22Rv1 (cell line): ENCODE results near the gene NBAS.

Source experiments
- ZFX ChIP-seq: fragments of 450-650 bp; IDR thresholded peaks from 2 replicates; pipeline ENCODE4 v1.6.1; 2017; ENCODE audit warnings: antibody characterized with exemption, borderline replicate concordance
- TF ChIP-seq, protein P1 (sequence below): fragments of 450-650 bp; IDR thresholded peaks from 2 replicates; pipeline ENCODE4 v1.5.1; 2017; ENCODE audit warnings: mild to moderate bottlenecking

DNA sequence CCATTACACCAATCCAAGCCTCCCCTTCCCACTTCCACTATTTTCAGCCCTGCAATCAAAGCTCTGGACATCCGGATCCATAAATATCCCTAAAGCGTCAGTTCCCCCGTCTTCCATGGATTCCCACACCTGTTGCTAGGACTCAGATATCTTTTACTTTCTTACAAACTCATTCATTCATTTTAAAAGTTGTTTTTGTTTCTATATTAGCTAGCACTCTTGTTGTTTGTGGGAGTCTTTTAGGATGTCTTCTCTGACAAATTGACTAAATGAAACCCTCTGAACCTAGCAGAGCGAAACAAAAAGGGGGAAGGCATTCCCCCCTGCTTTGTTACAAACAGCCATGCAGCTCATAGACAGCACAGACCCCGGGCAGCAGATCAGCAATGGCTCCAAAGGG is 9.0 kb upstream of the NBAS start:
- TF ChIP-seq, protein P1, sequence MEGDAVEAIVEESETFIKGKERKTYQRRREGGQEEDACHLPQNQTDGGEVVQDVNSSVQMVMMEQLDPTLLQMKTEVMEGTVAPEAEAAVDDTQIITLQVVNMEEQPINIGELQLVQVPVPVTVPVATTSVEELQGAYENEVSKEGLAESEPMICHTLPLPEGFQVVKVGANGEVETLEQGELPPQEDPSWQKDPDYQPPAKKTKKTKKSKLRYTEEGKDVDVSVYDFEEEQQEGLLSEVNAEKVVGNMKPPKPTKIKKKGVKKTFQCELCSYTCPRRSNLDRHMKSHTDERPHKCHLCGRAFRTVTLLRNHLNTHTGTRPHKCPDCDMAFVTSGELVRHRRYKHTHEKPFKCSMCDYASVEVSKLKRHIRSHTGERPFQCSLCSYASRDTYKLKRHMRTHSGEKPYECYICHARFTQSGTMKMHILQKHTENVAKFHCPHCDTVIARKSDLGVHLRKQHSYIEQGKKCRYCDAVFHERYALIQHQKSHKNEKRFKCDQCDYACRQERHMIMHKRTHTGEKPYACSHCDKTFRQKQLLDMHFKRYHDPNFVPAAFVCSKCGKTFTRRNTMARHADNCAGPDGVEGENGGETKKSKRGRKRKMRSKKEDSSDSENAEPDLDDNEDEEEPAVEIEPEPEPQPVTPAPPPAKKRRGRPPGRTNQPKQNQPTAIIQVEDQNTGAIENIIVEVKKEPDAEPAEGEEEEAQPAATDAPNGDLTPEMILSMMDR, result no peak
- TF ChIP-seq ZFX, result no peak
